Body of pancreas (tissue), 4 donors: ENCODE results near the gene DDX3X. TPM values are rescaled to one million over a fixed set of nuclear protein-coding genes. Genes with fewer than 3 reads are reported as not detected.
"Not testable (repeated sequence)": the region's sequence is repeated elsewhere in the genome, so short reads cannot be mapped to it uniquely, and the experiment has no call there.

Experiments
- ATAC-seq: fragments of 150-250 bp; one replicate; pipeline ENCODE4 v1.9.1; 2016
- DNase-seq, 4 donors: peaks; one replicate each; pipeline ENCODE4 v3.0.0-alpha.2; 2019
- H3K27ac ChIP-seq, 4 donors: fragments of 200-600 bp; sonication (generic); 1 replicate in 3 of 4; 2 replicates in 1 of 4; pipeline versions ENCODE4 v1.5.1 to v1.6.1; 2016 to 2019; ENCODE audit warnings: mild to moderate bottlenecking in 1 of 4, mixed read lengths in 1 of 4, moderate library complexity in 1 of 4
- H3K27me3 ChIP-seq, 2 donors: fragments of 200-600 bp; sonication (generic); one replicate each; pipeline ENCODE4 v1.6.0; 2016; ENCODE audit warnings: mild to moderate bottlenecking in 1 of 2
- H3K36me3 ChIP-seq, 2 donors: fragments of 200-600 bp; sonication (generic); replicated peaks in 1 of 2; 2 replicates each; pipeline ENCODE4 v1.5.1; 2016; ENCODE audit warnings: low read depth in 2 of 2; ENCODE audit not compliant: insufficient read depth in 1 of 2
- H3K4me1 ChIP-seq: fragments of 200-600 bp; sonication (generic); one replicate; pipeline ENCODE4 v1.6.0; 2016
- H3K4me3 ChIP-seq, 2 donors: fragments of 200-600 bp; sonication (generic); 1 replicate in 1 of 2; 2 replicates in 1 of 2; pipeline ENCODE4 v1.5.1; 2016 to 2019
- H3K9me3 ChIP-seq, 3 donors: fragments of 200-600 bp; sonication (generic); 1 replicate in 2 of 3; 2 replicates in 1 of 3; pipeline ENCODE4 v1.5.1; 2016
- POLR2A ChIP-seq, 3 donors: fragments of 450-650 bp; IDR thresholded peaks; one replicate each; pipeline ENCODE4 v1.6.1; 2016; ENCODE audit warnings: antibody characterized with exemption in 3 of 3, mild to moderate bottlenecking in 2 of 3
- WGBS, 2 donors: methylation state at CpG; one replicate each; pipeline ENCODE4 v1.1.5; 2017; 5-methylcytosine and 5-hydroxymethylcytosine counted together
- intact Hi-C: fragments of 100-400 bp; cut with DNase I; formaldehyde crosslinking; loops from one replicate; pipeline ENCODE4 v1.15.1; 2023
- total RNA-seq, 2 donors: library from RNA; depleted of rRNA; stranded (reverse); fragments of >200 nt; gene quantifications; one replicate each; pipeline ENCODE4 v1.1.0, GENCODE V29; 2016
- TF ChIP-seq, protein P1 (sequence below), 7 experiments: fragments of 450-650 bp in 4 of 7; fragments of 200-600 bp in 3 of 7; sonication (generic) in 3 of 7; IDR thresholded peaks; one replicate each; pipeline ENCODE4 v1.5.1; 2016 to 2019; ENCODE audit warnings: antibody characterized with exemption in 7 of 7

Gene DDX3X
- total RNA-seq, 2 donors from 2014 or later = 104 to 127 TPM

DNA sequence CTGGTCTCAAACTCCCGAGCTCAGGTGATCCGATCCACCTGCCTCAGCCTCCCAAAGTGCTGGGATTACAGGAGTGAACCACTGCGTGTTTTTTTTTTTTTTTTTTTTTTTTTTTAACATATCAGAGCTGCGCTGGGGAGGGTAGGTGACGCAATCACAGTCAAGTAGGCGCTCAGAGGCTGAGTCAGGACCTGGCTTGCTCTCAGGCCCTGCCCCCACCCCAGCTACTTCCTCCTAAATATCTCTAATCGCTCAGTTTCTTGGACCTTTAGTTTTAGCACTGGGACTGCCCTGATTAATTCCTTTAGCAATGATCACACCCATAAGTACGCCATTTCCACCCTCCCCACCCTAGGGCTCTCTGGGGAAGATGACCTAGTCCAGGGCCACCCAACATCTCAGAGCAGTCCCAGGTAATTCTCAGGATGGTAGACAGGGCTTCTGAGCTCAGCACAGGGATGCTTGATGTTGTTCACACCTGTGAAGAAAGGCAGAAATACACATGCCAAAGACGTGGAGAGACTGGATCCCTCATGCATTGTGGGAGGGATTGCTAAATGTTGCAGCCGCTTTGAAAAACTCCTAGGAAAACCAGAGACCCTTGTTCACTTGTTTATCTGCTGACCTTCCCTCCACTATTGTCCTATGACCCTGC is 50.2 kb downstream of the DDX3X start:
- no peaks in the 10 kb centered on the region for H3K36me3 ChIP-seq
- intact Hi-C loops = no loop called here
- no peak overlapping the region for H3K4me3 ChIP-seq
- WGBS, 2 donors = 54 to 55% methylated on average over 6 to 8 of the region's 10 CpGs
- TF ChIP-seq, protein P1, sequence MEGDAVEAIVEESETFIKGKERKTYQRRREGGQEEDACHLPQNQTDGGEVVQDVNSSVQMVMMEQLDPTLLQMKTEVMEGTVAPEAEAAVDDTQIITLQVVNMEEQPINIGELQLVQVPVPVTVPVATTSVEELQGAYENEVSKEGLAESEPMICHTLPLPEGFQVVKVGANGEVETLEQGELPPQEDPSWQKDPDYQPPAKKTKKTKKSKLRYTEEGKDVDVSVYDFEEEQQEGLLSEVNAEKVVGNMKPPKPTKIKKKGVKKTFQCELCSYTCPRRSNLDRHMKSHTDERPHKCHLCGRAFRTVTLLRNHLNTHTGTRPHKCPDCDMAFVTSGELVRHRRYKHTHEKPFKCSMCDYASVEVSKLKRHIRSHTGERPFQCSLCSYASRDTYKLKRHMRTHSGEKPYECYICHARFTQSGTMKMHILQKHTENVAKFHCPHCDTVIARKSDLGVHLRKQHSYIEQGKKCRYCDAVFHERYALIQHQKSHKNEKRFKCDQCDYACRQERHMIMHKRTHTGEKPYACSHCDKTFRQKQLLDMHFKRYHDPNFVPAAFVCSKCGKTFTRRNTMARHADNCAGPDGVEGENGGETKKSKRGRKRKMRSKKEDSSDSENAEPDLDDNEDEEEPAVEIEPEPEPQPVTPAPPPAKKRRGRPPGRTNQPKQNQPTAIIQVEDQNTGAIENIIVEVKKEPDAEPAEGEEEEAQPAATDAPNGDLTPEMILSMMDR (IDR thresholded peaks at IDR 0.05) = no peak
- no peak for TF ChIP-seq POLR2A (IDR thresholded peaks at IDR 0.05)
- no peaks in the 10 kb centered on the region for H3K27me3 ChIP-seq
- DNase-seq (peak; percentile 60 to 78 (median 64)), ATAC-seq (peak; percentile 87)
- H3K4me1 ChIP-seq = no peaks in the 10 kb centered on the region
- no peaks in the 10 kb centered on the region for H3K9me3 ChIP-seq
- peak overlapping the region in 1 of 4 donors; percentile 44 for H3K27ac ChIP-seq

DNA sequence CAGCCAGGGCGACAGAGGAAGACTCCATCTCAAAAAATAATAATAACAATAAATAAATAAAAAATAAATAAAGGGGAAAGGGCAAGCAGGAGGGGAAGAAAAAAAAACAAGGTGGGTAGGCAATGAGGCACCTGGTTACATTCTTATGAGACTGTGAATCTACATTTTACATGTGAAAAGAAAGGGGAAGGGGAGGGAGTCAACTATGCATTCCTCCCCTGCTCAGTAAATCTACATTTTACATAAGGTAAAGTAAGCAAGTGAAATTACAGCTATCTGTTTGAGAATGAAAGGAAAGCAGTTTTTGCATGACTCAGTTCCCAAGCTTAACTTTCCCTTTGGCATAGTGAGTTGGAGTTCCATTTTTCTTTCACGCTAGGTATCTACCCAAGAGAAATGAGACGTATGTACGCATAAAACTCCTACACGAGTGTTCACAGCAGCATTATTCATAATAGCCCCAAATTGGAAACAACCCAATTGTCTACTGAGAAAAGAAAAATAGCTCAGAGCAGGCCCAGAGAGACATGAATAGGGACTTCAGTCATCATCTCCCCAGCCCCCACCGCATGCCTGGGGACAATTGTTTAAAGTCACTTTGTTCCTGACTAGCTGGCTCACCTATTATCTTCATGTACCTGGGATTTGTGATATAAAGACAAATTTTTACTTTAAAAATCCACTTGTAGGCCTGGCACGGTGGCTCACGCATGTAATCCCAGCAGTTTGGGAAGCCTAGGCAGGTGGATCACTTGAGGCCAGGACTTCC is 52.4 kb downstream of the DDX3X start:
- Histone ChIP-seq H3K4me1 (no peaks in the 10 kb centered on the region), H3K36me3 (no peaks in the 10 kb centered on the region), H3K27ac (no peak overlapping the region), H3K9me3 (no peaks in the 10 kb centered on the region), H3K27me3 (no peaks in the 10 kb centered on the region), H3K4me3 (no peak overlapping the region)
- intact Hi-C loops = no loop called here
- WGBS, 2 donors = 90 to 92% methylated on average over 7 of the region's 8 CpGs
- ATAC-seq (no peak), DNase-seq (no peak)
- no peak for TF ChIP-seq POLR2A (IDR thresholded peaks at IDR 0.05)
- TF ChIP-seq, protein P1 (IDR thresholded peaks at IDR 0.05) = no peak

DNA sequence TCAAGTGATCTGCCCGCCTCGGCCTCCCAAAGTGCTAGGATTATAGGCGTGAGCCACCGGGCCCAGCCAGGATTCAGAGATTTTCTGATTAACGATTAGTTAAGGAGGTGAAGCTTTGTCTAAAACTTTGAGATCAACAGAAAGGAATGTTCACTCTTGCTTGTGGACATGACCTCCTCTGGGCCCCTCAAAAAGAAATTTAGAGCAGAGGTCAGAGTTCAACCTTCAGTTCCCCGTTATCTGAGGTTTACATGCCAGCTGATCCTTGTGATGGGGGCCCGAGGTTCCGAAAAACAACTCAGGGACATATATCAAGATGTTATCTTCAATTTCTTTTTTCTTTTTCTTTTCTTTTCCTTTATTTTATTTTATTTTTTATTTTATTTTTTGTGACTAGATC is 54.6 kb downstream of the DDX3X start:
- Histone ChIP-seq H3K27me3 (no peaks in the 10 kb centered on the region), H3K4me1 (no peaks in the 10 kb centered on the region), H3K9me3 (no peaks in the 10 kb centered on the region), H3K27ac (no peak overlapping the region), H3K4me3 (no peak overlapping the region), H3K36me3 (no peaks in the 10 kb centered on the region)
- WGBS, 2 donors = 78 to 80% methylated on average over 3 to 6 of the region's 8 CpGs
- intact Hi-C loops = no loop called here
- no peak for DNase-seq
- no peak for ATAC-seq
- TF ChIP-seq, protein P1 (IDR thresholded peaks at IDR 0.05) = no peak
- no peak for TF ChIP-seq POLR2A (IDR thresholded peaks at IDR 0.05)

DNA sequence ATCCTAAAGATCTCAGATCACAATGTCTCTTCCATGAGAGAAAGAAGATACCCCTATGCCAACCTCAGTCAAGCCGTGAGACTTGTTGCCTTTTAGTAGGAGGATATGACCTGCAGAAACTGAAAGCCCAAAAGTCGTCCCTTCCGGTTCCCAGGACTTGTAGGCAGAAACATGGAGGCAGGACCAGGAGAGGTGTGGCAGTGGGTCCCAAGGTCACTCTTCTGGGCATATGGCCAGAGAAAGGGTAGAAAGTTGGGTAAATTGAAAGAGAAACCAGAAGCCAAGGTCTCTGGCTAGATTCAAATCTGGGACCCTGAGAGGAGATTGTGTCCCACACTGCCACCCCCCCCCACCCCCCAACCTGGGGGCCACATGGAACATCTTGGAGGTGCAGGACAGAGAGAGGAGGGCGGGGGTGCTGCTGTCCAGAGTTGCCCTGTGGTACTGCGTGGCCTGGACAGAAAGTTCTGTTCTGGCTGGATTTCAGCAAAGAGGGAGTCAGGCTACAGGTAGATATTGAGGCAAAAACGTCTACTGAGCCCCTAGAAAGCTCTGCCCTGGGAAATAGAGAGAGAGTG is 55.4 kb downstream of the DDX3X start:
- intact Hi-C loops = no loop called here
- Histone ChIP-seq H3K36me3 (no peaks in the 10 kb centered on the region), H3K4me1 (no peaks in the 10 kb centered on the region), H3K4me3 (no peak overlapping the region), H3K27me3 (no peaks in the 10 kb centered on the region), H3K9me3 (no peaks in the 10 kb centered on the region), H3K27ac (no peak overlapping the region)
- no peak for TF ChIP-seq POLR2A (IDR thresholded peaks at IDR 0.05)
- TF ChIP-seq, protein P1 (IDR thresholded peaks at IDR 0.05) = no peak
- ATAC-seq = no peak
- 23 to 58% methylated on average over 3 to 5 of the region's 6 CpGs for WGBS, 2 donors
- peak; percentile 11 to 32 (median 22) for DNase-seq

DNA sequence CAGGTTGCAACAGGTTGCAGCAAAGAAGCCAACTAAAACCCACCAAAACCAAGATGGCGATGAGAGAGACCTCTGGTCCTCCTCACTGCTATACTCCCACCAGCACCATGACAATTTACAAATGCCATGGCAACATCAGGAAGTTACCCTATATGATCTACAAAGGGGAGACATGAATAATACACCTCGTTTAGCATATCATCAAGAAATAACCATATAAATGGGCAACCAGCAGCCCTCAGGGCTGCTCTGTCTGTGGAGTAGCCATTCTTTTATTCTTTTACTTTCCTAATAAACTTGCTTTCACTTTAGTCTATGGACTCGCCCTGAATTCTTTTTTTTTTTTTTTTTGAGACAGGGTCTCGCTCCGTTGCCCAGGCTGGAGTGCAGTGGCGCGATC is 56.6 kb downstream of the DDX3X start:
- 72 to 74% methylated on average over 3 of the region's 7 CpGs for WGBS, 2 donors
- H3K4me3 ChIP-seq, H3K27me3 ChIP-seq, intact Hi-C loops, DNase-seq, H3K9me3 ChIP-seq, H3K27ac ChIP-seq, H3K4me1 ChIP-seq, H3K36me3 ChIP-seq, ATAC-seq: not testable (repeated sequence)
